GM23248 (cell line): ENCODE measurements around the gene WBP2NL.

Experiments used
- EZH2 ChIP-seq: fragments of 200-600 bp; sonication (generic); IDR thresholded peaks from 2 replicates; pipeline ENCODE4 v1.6.1; 2018; ENCODE audit warnings: antibody characterized with exemption, mild to moderate bottlenecking; ENCODE audit not compliant: insufficient read depth, poor library complexity, severe bottlenecking
- EZH2phosphoT487 ChIP-seq: fragments of 200-600 bp; sonication (generic); IDR thresholded peaks from 2 replicates; pipeline ENCODE4 v1.6.1; 2018; ENCODE audit warnings: antibody characterized with exemption, moderate library complexity, mild to moderate bottlenecking, low read depth; ENCODE audit not compliant: insufficient read depth

DNA sequence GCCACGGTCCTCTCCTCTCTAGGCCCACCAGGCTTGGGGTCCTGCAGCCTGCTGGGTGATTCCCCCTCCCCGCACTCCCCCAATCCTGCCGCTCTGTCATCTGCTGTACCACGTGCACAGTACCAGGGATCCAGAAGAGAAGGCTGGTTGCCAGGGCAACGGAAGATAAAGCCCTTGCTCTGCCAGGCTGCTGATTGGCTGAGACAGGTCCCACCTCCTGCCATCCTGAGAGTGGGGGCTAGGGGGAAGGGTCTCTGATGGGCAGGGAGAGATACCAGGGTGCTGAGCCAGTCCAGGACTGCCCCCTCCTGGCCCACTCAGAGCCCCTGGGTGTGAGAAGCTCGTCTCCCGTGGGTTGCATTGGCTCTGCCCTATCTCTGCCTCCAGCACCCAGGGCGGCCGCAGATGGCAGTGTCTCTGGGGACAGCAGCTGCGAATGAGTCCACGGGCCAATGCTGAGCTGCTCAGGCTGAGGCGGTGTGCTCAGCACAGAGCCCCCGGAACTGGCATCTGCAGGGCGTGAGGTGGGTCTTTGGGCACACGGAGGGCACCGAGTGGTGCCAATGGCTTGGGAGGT is 46.6 kb upstream of the WBP2NL start, which contains the start of gene SMIM45:
- TF ChIP-seq EZH2 (no peak), EZH2phosphoT487 (no peak)
